Activated CD4-positive, CD25-positive, alpha-beta regulatory T cell treated with anti-CD3 and anti-CD28 coated beads, Interleukin-2, amount 50 U/mL, for 24 hours (primary cell): ENCODE results near the gene RUNX2.
"Not testable (repeated sequence)": the region's sequence is repeated elsewhere in the genome, so short reads cannot be mapped to it uniquely, and the experiment has no call there.

Experiments used
- ATAC-seq, 2 donors: fragments of 150-1000 bp; cut with Tn5 transposase; one replicate each; pipeline ENCODE4 v1.10.0; 2021; ENCODE audit warnings: mild to moderate bottlenecking in 1 of 2, moderate library complexity in 1 of 2

RUNX2 gene

DNA sequence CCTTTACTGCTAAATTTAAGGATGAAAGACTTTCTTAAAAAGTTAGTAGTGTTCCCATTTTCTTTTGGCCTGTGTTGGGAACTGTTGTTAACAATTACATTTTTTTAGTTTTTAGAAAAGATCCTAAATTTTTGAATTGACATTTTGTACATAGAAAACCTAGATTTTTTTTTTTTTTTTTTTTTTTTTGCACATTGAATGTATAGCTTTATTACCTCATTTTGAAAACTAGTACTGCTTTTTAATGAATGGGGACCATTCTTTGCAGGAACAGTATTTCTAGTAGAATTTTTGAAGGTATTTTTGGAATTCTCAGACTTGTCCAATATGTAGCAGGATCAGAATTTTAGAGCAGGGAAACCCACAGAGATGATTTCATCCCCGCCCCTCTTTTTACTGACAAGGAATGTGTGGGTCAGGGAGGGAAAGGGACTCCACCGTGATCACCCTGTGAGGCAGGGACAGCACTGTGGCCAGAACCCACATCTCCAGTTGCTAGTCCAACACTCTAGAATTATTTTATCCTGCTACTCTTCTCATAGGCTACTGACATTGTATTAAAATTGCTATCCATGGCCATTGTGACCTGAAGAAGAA, 204.0 kb downstream of the RUNX2 start:
- no peak for ATAC-seq

- ATAC-seq: no peak
These were observed 204.6 kb downstream of the RUNX2 start for GRCh38 chr6:45532721-45533210.

GRCh38 chr6:45533386-45533785, 205.3 kb downstream of the RUNX2 start:
- ATAC-seq: no peak

- ATAC-seq: no peak
These were observed 207.8 kb downstream of the RUNX2 start for GRCh38 chr6:45535933-45536332.

DNA sequence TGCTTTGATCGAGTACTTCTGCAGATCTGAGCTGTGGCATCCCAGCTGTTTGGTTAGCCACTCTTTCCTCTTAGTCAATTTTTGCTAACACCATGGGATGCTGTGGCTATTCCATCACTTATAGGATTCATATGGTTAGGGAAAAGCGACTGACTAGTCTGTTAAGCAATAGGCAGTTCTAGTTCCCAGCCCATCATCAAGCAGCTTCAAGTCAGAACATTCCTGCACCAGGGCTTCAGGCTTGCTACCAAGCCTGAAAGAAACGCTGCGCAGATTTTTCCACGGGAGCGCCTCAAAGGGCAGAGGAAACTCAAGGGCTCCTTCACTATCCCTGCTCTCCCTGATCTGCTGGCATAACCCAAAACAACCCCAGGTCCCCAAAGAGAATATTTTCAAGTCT, 209.4 kb downstream of the RUNX2 start:
- no peak for ATAC-seq

- ATAC-seq: no peak
These were observed 210.8 kb downstream of the RUNX2 start for GRCh38 chr6:45538641-45539547.

- ATAC-seq: no peak
These were observed 212.3 kb downstream of the RUNX2 start for GRCh38 chr6:45540375-45540920.

- ATAC-seq: no peak
These were observed 213.8 kb downstream of the RUNX2 start for GRCh38 chr6:45541934-45542333.

GRCh38 chr6:45543298-45544235, 215.4 kb downstream of the RUNX2 start:
- ATAC-seq: peak; percentile 55 to 65

GRCh38 chr6:45545416-45545815, 217.3 kb downstream of the RUNX2 start:
- no peak for ATAC-seq

GRCh38 chr6:45548657-45549515, 220.8 kb downstream of the RUNX2 start:
- ATAC-seq: peak in 1 of 2 donors; percentile 30

GRCh38 chr6:45552536-45552935, 224.4 kb downstream of the RUNX2 start:
- no peak for ATAC-seq

DNA sequence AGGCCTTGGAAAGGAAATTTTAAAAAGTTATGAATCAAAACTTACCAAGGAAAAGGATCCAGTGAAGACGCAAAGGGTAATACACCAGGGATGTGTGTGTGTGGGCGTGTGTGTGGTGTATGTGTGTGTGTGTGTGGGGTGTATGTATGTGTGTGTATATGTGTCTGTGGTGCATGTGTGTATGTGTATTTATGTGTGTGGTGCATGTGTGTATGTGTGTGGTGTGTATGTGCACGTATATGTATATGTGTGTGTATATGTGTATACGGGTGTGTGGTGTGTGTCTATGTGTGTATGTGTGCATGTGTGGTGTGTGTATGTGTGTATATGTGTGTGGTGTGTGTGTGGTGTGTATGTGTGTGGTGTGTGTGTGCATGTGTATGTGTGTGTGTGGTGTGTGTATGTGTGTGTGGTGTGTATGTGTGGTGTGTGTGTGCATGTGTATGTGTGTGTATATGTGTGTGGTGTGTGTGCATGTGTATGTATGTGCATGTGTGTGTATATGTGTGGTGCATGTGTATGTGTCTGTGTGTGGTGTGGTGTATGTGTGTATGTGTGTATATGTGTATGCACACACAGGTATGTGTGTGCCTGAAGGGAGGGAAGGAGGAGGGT, 225.7 kb downstream of the RUNX2 start:
- ATAC-seq: no peak

DNA sequence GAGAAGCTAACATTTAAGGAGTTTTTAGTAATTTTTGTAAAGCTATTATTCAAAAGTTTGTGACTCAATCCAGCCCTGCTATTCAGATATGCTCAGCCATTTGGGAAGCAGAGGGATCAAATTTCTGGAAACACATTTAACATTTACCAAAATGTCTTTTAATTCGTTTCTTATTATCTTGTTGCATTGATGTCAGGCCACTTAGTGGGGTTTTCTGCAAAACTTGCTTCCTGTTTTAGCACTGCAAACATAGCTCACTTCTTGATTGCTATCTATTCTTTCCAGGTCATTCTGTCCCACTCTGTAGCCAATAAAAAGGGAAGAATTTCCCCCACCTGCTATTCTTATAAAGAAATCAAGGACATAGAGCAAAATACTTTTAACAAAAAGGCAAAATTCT, 226.5 kb downstream of the RUNX2 start:
- no peak for ATAC-seq

- no peak for ATAC-seq
These were observed 228.0 kb downstream of the RUNX2 start for GRCh38 chr6:45555981-45556771.

DNA sequence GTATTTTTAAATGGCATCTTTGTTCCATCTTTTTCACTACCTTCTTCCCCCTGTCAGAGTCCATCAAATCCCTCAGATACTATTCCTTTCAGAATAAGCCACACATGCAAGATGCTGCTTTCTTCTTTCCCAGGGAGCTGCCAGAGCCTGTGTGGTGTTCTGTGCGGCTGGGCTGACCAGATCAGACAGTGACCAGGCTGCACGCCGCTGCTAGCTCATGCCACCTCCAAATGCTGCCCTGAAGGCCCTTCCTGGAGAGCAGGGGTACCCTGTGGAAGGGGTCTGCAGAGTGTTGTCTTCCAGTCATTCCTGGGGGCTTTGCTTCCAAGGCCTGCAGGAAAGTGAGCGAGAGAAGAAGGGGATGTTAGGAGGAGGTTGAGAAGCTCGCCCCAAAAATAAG, 228.7 kb downstream of the RUNX2 start:
- ATAC-seq: no peak

- ATAC-seq: no peak
These were observed 229.3 kb downstream of the RUNX2 start for GRCh38 chr6:45557454-45557853.

- peak; percentile 56 to 65 for ATAC-seq
These were observed 230.7 kb downstream of the RUNX2 start for GRCh38 chr6:45558858-45559257.

DNA sequence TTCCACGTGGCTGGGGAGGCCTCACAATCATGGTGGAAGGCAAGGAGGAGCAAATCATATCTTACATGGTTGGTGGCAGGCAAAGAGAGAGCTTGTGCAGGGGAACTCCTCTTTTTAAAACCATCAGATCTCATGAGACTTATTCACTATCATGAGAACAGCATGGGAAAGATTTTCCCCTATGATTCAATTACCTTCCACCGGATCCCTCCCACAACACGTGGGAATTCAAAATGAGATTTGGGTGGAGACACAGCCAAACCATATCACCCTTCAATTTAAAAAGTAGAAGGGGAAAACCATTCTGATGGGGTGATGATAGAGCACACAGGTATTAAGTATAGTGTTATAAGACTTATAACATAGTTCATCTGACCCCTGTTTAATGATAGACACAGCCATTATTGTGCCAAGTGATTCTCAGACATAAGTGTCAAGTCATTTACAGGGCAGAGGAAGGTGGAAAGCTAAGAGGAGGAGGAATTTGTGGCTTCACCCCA, 232.2 kb downstream of the RUNX2 start:
- not testable (repeated sequence) for ATAC-seq

GRCh38 chr6:45562171-45562570, 234.0 kb downstream of the RUNX2 start:
- no peak for ATAC-seq
